ENCODE measurements around the gene KCNMA1.

DNA sequence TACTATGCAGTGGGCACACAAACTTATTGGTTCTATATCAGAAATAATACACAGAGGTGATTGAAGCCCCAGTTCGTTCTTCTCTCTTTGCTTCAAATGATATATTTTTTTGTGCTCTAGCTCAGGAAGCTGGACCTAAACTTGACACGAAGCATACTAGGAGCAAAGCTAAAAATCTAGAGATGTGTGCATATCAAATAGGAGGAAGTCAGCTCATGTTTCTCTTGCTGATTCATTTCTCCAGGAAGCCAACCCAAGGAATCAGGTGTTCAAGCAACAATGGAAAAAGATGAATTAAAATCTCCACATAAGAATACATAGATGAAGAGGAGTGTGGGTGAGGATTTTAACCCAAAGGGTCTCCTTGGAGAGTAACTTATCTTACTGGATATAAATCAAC is 432.5 kb downstream of the KCNMA1 start:
- TF ChIP-seq, protein P1, sequence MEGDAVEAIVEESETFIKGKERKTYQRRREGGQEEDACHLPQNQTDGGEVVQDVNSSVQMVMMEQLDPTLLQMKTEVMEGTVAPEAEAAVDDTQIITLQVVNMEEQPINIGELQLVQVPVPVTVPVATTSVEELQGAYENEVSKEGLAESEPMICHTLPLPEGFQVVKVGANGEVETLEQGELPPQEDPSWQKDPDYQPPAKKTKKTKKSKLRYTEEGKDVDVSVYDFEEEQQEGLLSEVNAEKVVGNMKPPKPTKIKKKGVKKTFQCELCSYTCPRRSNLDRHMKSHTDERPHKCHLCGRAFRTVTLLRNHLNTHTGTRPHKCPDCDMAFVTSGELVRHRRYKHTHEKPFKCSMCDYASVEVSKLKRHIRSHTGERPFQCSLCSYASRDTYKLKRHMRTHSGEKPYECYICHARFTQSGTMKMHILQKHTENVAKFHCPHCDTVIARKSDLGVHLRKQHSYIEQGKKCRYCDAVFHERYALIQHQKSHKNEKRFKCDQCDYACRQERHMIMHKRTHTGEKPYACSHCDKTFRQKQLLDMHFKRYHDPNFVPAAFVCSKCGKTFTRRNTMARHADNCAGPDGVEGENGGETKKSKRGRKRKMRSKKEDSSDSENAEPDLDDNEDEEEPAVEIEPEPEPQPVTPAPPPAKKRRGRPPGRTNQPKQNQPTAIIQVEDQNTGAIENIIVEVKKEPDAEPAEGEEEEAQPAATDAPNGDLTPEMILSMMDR (IDR thresholded peaks at IDR 0.05), result no peak
- TF ChIP-seq EZH2 (IDR thresholded peaks at IDR 0.05; ENCODE audit: borderline replicate concordance, insufficient read depth, low read depth, low read length, poor library complexity, severe bottlenecking), result no peak

Data from B cell (primary cell).